Stimulated activated CD8-positive, alpha-beta memory T cell treated with anti-CD3 and anti-CD28 coated beads, Interleukin-7, amount 100 ng/mL, for 4 hours (primary cell): ENCODE data around the gene FAM50B.

Experiments
- DNase-seq, 2 donors: peaks; one replicate each; pipeline ENCODE4 v3.0.0-alpha.2; 2020; ENCODE audit warnings: low read depth in 2 of 2

The FAM50B gene

DNA sequence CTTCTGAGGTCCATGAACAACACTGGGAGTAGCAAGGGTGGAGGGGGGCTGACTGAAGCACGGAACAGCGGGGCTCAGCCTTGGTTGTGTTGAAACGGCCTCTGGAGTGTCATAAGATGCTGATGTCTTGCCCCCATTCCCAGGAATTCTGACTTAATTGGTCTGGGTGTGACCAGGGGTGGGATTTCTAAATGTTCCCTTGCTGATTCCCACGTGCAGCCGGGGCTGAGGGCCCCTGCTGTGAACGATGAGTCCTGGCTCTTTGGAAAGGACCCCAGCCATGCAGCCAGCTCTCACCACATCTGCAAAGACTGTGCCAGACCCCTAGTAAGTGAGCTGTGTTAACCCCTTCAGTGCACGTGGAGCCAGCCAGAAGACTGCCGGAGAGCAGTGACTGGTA lies 28.6 kb upstream of the FAM50B start:
- DNase-seq, result no peak

DNA sequence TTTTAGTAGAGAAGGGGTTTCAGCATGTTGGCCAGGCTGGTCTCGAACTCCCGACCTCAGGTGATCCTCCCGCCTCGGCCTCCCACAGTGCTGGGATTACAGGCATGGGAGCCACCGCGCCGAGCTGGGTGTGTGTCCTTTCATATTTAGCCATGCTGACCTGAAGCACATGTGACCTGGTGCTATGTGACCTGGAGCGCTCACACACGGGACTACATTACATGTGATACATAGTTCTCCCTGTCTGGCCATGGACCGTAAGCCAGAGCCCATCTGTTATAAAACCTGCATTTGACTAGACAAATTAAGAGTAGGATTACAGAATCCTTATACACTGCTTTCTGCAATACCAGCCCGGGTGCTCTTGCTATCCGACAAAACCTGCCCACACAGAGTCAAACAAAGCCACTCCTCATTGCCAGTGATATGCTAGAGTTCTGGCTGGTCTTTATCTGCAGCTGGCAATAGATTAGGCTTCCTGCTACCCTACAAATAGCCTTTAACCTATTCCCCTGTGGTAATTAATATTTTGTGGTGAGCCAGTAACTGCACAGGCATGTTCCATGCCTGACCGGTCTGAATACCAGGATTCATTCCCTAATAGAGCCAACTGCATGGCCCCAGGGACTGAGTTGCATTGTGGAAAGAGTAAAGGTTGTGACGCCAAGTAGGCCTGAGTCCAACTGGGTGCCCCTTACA lies 26.3 kb upstream of the FAM50B start:
- DNase-seq, result no peak

- no peak for DNase-seq
Observed at GRCh38 chr6:3823671-3824070, 25.5 kb upstream of the FAM50B start.

- no peak for DNase-seq
Observed at GRCh38 chr6:3825331-3825831, 23.8 kb upstream of the FAM50B start.

DNA sequence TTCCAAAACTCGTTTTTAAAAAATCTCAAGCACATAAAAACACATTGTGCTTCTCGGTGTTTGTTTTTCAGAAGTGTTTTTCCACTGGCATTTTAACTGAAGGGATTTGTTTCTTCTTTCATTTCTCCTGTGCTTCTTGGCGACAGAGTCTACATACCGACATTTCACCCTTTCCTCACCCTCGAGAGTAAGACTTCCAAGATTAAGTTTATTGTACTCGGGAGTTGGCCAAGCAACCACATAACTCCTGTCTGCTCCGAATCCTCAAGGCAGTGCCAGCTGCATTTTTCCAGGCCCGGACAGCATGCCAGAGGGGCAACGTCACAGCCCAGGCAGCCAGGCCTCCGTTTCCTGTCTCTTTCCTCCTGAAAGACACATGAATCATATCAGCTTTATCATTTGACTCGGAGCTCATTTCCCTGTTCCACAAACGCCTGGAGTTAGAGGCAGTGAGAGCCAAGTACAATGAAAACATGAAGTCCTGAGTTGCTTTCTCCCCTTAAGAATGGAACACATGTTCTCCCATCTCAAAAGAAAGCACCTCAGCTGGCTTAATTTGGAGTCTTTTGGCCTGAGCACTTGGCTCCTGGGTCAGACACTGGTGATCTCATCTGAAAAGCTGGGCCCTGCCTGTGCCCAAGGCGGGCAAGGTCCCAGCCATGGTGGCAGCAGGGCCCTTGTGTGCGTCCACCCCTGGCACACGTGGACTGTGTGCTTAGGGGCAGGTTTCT lies 23.2 kb upstream of the FAM50B start:
- no peak for DNase-seq

DNA sequence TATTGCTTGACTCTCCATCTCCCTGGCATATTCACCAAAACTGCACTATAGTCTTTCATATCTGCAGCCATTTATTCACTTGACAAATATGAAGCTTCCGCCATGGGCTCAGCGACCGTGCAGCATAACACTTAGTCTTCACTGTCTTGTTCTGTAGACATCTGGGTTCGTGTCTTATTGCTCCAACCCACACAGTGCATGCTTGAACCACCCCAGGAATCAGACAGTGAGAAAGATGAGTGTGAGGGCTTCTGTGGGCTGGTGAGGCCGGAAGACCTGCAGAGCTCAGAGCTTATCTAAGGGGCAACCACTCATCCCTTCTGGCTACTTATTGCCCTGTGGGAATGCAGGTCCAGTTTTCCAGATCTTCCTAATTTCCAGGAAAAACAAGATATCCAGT lies 19.9 kb upstream of the FAM50B start:
- no peak for DNase-seq

DNA sequence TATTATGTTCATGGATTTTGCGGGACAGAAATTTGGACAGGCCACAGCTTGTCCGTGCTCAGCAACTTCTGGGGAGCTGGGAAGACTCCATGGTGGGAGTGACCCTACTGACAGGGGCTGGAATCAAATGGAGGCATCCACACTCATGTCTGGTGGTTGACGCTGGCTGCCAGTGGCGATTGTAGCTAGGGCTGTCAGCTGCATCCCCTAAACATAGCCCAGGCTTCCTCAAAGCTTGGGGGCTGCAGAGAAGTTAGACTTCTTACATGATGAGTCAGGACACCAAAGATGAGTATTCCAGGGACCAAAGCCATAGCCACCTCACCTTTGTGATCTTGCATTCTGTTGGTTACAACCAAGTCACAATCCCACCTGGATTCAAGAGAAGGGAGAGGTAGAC lies 18.4 kb upstream of the FAM50B start:
- DNase-seq, result no peak

DNA sequence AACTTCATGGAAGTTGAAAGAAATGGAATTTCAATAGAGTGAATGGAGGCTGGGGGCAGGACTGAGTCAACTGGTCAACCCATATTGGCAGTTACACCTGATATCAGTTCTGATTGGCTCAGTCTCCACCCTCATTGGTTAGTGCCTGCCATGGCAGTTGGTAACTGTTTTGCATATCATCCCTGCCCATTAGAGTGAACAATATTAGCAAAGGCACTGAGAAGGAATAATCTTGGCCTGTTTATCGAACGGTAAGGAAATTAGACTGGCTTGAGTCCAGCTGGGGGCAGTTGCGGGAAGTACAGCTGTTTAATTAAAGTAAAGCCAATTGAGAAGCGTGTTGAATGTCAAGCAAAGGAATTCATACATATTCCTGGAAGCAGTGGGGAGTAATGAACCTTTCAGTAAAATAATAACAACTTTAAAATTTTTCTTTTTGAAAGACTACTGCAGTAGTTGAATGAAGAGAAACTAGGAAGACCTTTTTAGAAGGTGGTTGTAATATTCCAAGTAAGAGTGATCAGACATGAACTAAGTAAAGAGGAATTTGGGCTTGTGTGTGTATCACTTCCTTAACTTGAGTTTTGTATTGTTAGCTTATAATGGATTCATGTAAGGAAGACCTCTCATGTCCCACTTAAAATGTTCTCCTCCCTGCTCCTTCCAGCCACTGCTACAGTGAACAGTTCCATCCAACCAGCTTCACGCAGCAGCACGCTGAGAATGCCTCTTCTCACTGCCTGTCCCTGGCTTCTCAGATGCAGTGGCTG lies 17.2 kb upstream of the FAM50B start:
- no peak for DNase-seq

DNA sequence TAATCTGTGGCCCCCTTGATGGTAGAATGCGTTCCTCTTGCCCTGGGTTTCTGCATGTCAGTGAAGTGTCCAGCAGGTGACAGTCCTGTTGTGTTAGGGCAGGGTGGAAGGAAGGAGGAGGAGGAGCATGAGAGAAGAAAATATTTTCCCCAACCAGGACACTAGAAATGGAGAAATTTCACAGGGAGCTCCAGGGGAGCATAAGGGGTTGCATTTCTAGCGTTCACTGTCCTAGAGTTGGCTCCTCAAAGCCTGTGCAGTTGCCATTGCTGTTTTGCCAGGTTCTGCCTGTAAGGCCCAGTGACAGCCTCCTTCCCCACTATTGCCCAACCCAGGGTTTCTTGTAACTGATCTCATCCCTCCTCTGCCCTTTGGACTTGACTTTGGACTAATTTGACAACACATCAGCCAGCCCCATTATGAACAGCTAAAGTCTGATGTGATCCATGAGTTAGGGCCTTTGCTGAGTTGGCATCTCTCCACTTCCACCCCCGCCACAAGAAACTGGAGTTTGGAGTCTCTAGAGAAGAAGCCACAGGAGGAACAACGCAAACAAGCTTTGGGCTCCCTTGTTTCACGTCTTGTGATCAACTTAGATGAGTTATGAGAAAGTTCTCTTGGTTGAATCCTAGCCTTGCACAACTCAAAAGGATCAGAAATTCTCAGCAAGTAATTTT lies 14.0 kb upstream of the FAM50B start:
- DNase-seq, result no peak

GRCh38 chr6:3835785-3836184 lies 13.4 kb upstream of the FAM50B start:
- no peak for DNase-seq

- no peak for DNase-seq
Observed at GRCh38 chr6:3836566-3836965, 12.6 kb upstream of the FAM50B start.

DNA sequence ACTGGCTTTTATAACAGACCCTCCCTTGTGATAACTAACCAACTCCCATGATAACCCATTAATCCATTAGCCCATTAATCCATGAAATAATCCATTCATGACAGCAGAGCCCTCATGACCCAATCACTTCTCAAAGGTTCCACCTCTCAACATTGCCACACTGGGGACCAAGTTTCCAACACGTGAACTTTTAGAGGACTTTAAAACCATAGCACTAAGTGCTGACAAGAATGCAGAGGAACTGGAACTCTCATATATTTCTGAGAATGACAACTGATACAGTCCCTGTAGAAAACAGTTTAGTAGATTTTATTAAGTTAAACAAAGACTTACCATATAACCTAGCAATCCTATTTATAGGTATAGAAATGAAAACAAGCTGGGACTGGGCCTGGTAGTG lies 11.4 kb upstream of the FAM50B start:
- DNase-seq, result no peak

DNA sequence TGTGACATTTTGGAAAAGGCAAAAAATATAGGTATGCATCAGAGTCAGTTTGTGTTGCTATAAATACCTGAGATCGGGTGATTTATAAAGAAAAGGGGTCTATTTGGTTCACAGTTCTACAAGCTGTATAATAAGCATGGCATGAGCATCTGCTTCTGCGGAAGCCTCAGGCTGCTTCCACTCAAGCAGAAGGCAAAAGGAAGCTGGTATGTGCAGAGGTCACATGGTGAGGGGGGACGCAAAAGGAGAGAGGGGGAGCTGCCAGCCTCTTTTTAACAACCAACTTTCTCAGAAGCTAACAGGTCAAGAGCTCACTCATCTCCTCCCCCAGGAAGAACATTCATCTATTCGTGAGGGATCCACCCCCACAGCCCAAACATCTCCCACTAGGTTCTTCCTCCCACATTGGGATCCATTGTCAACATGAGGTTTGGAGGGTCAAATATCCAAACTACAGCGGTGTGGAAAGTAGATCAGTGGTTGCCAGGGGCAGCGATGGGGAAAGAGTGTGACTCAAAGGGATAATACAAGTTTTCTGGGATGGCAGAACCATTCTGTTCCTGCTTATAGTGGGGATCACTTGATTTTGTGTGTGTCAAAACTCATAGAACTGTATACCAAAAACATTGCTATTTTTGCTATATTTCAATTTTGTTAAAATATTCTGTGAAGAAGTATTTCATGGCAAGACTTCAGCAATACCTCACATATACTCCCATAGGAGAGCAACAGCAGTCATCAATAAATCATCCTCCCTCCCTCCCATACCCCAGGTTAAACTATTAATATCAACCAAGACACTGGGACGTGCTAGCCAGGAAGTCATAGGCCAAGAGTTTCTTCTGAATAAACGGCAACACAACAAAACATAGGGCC lies 9.9 kb upstream of the FAM50B start:
- DNase-seq, result no peak

- no peak for DNase-seq
Observed at GRCh38 chr6:3841066-3841454, 8.1 kb upstream of the FAM50B start.

DNA sequence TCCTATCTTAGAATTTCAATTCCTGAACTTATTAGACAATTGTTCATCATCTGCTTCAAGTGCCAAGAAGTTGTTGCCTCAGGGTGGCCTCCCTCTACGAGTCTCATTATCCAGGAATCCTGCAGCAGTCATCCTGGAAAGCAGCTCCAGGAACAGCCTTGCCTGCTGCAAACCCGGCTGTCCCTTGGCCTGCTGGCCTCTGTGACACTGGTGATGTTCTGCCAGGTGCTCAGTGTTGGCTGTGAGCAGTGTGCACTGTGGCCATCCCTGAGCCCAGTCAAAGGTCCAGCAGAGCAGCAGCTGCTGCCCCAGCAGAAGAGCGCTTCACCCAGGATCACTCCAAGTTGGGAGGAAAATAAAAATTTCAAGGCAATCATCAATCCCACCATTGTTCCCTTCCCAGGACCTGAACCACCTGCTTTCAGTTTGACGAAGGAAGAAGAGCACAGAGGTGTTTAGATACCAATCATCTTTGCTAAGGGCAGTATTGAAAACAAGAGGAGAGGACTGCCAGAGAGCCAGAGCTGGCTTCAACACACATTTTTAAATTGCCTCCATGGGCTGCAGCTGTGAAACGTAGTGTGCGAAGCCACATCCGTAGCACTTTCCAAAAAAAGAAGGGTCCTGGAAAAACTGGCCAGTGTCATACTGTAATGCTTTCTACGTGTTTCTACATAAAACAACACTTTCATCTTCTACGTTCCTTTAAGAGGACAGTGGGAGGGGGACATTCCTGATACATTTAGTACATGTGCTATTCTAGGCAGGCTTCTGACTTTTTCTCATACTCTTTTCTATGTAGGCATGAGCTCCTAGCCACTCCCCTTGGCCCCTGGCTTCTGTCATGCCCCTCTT lies 7.2 kb upstream of the FAM50B start:
- DNase-seq, result no peak

GRCh38 chr6:3843379-3844096 lies 5.6 kb upstream of the FAM50B start:
- DNase-seq, result no peak

DNA sequence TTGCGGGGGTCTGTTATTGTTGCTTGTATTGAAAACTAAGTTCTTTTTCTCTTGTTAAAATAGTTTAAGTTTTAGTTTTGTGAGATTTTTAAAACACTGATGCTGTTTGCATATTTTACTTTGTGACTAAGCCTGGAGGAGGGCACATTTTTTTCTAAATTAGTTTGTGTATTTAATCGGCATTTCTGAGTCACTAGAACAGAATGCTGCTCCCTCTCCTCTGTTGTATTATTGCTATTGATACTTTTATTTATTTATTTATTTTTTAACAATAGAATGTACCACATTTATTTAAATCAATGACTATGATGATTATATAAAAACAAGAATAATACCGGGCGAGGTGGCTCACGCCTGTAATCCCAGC lies 5.1 kb upstream of the FAM50B start:
- no peak for DNase-seq

GRCh38 chr6:3847521-3847920 lies 1.7 kb upstream of the FAM50B start:
- DNase-seq, result no peak

- no peak for DNase-seq
Observed at GRCh38 chr6:3848380-3848779, 793 bp upstream of the FAM50B start.
